HG03135 (cell line): Measurements from ENCODE around the gene CYP19A1.
A peak's percentile ranks its signal among the peaks of the same experiment; 100 is the strongest.
"Not testable (repeated sequence)": the region's sequence is repeated elsewhere in the genome, so short reads cannot be mapped to it uniquely, and the experiment has no call there.

Experiments
- ATAC-seq: cut with Tn5 transposase; IDR thresholded peaks from one replicate; pipeline ENCODE4 v1.9.1; 2021; ENCODE audit warnings: mild to moderate bottlenecking, moderate library complexity; ENCODE audit not compliant: unreplicated experiment

The CYP19A1 gene

DNA sequence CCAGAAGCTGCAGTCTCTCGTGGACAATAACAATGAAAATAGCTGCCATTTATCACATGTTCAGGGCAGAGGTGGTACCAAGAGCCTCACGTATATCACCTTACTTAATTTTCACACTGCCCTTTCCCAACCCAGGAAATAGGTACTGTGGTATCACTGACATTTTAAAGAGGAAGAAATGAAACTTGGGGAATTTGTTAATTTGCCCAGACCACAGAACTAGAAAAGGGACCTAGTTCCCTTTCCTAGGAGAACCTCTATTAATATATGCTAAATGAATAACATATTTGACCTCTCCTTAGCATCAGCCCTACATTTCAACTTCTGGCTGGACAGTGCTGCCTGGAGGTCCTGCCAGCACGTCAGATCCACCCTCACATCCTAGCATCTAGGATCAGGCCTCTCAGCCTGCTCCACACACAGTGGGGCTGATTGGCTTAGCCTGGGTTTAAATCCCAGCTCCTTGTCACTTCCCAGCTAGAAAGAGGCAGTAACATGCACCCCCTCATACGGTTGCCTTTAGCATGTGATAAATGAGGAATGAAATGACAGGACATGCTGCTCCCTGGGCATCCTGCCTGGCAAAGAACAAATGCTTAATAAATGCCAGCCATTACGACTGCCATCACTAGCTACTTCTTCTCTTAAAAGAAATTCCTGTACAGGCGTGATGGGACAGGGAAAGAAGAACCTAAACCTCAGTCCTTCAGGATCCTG lies 148.6 kb downstream of the CYP19A1 start:
- no peak for ATAC-seq

DNA sequence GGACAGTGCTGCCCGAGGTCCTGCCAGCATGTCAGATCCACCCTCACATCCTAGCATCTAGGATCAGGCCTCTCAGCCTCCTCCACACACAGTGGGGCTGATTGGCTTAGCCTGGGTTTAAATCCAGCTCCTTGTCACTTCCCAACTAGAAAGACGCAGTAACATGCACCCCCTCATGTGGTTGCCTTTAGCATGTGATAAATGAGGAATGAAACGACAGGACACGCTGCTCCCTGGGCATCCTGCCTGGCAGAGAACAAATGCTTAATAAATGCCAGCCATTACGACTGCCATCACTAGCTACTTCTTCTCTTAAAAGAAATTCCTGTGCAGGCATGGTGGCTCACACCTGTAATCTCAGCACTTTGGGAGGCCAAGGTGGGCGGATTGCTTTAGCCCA lies 149.6 kb downstream of the CYP19A1 start:
- not testable (repeated sequence) for ATAC-seq

DNA sequence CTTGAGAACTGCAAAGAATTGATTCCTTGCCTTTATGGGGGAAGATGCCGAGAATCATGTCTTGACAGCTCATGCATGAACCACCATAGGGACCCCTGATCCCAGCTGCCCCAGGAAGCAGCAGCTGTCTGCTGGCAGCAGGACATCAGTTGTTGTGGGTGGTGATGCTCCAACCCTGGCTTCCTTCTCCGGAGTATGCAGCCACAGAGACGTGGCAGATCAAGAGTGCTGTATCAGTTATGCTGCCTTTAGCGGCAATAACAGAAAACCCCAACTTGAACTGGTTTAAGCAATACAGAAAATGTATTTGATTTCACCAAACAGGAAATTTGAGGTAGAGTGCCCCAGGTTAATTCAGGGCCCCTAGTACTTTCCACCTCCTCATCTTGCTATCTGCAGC lies 151.5 kb downstream of the CYP19A1 start:
- ATAC-seq = no peak

DNA sequence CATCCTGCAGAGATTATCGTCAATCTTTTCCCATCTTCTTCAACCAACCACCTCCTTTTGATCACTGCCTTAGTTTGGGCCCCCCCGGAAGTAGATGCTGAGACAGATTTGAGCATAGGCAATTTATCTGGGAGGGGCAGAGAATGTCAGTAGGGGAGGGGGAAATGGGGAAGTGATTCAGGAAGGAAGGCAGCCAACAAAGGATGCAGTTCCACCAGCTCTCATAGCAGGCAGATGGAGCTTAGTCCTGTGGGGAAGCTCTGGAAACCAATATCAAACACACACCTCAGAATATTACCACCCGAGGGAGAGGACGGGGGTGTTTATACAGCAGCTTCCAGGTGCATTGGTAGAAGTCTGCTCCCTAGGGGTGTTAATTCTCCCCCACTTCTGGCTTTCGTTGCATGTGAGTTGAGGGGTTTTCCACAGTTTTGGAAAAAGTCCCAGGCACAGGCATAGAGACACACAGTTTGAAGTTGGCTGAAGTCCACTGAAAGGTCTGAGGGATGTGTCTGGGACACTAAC lies 152.2 kb downstream of the CYP19A1 start:
- ATAC-seq = no peak

DNA sequence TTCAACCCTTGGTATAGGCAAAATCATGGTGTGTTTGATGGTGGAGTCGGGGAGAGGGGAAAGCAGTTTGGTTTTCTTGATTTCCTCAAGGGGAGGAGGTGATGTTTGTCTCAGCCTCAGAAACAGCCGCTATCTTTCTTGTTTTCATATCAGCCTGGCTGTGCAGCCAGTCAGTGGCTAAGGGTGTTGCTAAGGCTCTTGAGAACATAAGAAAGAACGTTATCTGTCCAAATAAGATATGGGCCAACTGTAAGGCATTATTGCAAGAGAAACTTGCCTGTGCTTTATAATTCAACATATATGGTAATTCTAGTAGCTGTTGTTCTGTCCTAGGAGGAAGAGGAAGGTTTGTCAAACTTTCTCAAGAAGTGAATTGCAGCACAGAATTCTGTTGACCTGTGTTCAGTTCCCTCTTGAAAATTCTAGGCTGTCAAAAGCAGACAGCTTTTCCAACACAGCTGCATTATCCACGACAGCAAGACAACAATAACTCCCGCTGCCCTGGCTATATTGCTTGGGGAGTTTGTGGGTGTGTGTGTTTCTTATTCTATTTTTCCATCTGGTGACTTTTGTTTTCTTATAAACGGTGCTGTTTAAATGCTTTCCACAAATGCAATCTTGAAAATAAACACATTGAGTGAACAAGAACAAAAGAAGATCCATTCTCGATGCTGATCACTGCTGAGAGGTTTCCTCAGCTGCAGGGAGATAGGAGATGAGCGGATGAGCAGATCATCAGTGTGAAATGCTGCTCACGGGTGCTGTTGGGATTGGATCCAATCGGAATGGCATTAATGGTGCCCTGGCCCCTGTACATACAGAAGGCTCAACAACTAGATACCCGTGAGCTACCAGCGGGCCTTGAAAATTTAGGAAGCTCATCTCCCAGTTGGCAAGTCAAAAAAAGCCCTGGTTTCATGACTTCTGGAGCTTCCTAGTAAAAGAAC lies 152.9 kb downstream of the CYP19A1 start:
- no peak for ATAC-seq

- no peak for ATAC-seq
Measured at GRCh38 chr15:51184627-51185026, 153.8 kb downstream of the CYP19A1 start.

DNA sequence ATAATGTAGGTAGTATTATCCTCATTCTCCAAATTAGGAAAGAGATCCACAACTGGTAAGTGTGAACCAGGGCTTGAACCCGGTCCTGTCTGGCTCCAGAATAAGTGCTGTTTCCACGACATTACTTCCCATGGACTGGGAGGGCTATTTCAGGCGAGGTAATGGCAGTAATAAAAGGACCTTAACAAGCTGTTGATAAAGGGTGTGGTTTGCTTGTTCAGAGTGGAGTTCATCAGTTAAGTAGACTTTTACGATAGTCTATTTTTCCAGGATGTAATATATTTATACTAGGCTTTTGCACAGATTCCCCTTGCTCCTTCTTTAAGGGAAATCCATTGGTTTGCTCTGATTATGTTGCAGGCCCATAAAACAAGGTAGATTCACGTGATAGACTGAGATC lies 155.3 kb downstream of the CYP19A1 start:
- no peak for ATAC-seq

- no peak for ATAC-seq
Measured at GRCh38 chr15:51181905-51182304, 156.5 kb downstream of the CYP19A1 start.

GRCh38 chr15:51181221-51181620 lies 157.2 kb downstream of the CYP19A1 start:
- ATAC-seq = no peak

DNA sequence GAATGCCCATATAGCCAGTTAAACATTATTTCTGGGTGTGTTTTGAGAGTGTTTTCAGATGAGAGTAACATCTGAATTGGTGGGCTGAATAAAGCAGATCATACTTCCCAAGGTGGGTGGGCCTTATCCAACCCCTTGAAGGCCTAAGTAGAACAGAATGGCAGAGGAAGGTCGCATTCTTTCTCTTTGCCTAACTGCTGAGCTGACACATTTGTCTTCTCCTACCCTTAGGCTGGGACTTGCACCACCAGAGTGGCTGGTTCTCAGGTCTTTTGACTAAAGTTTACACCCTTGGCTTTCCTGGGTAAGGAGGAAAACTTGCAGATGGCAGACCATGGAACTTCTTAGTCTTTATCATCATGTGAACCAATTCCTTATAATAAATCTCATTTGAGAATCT lies 157.9 kb downstream of the CYP19A1 start:
- no peak for ATAC-seq

- no peak for ATAC-seq
Measured at GRCh38 chr15:51180011-51180410, 158.4 kb downstream of the CYP19A1 start.

DNA sequence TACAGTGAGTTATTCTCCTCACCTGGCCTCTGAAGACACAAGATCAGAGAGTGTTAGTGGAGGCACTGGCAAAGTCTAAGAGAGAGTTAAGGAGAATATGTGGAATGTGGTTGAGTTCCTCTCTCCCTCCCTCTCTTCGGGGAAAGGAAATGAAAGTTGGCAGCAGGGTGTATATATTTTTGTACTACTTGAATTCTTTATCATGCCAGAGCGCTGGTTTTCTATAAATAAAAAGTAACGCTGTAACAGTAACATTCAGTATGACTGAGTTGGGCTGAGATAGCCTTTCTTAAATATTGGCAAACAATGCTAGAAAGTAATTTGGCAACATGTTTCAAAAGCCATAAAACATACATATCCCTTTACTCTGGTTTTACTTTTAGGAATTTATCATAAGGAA lies 166.2 kb downstream of the CYP19A1 start:
- ATAC-seq = no peak

GRCh38 chr15:51171634-51171932 lies 166.8 kb downstream of the CYP19A1 start:
- ATAC-seq = no peak

DNA sequence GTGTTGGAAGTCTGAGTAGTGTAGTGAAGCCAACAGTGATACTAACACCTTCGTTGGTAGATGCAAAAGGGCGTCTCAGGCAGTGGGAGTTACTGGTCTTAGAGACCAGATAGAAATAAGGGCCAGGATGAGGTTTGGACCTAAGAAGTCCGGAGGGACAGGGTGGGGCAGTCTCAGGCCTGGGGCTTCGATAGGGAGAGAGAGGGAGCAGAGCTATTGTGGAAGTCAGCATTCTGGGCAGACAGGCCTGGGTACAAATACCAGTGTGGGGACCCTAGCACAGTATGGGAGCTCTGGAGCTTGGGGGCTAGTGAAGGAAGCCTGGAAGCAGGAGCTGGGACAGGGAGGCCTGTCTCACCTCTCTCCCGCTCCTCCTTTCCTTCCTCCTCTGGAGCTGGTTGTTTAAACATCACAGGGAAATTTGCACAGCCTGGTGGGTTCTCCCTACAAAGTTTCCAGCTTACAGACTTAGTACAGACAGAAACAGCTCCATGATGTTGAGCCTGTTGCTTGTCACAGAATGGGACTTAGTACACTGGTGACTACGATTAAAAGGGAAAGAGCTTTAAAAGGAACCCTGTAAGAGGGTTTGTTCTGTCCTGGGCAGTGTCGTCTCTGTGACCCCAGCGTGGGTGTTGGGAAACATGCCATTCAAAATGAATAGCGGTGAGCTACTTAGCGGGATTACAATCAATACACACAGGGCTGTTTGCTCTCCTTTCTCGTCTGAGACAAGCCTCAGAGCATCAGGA lies 167.3 kb downstream of the CYP19A1 start:
- ATAC-seq = no peak

DNA sequence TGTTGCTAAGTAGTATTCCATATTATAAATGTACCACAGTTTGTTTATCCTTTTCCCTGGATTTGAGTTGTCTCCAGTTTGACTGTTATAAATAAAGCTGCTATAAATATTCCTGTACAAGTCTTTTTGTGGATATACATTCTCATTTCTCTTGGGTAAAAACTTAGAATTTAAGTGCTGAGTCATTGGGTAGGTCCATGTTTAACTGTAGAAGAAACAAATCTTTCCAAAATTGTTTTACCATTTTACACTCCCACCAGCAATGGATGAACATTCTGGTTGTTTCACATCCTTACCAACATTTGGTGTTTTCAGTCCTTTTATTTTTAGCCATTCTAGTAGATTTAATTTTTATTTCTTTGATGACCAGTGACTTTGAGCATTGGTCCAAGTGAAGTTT lies 169.7 kb downstream of the CYP19A1 start:
- ATAC-seq = no peak

DNA sequence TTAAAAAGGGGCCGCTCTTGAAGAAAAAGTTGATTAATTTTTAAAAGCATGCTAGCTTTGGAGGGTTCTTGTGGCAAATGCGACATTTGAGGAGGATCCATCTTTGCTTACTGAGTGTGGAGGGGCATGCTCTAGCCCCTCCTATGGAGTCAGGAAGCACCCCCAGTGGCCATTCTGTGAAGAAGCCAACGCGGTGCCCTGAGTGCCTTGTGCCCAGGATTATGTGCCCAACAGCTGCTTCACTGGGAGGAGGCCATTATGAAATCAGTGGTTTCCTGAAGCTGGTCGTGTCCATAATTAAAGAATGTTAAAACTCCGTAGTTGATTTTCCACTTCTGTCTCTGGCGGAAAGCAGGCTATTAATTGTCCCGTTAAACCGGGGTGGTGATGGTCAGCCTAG lies 174.6 kb downstream of the CYP19A1 start:
- ATAC-seq = no peak

- ATAC-seq = peak; percentile 82
Measured at GRCh38 chr15:51162865-51163762, 175.3 kb downstream of the CYP19A1 start.

- no peak for ATAC-seq
Measured at GRCh38 chr15:51161491-51162220, 176.7 kb downstream of the CYP19A1 start.

DNA sequence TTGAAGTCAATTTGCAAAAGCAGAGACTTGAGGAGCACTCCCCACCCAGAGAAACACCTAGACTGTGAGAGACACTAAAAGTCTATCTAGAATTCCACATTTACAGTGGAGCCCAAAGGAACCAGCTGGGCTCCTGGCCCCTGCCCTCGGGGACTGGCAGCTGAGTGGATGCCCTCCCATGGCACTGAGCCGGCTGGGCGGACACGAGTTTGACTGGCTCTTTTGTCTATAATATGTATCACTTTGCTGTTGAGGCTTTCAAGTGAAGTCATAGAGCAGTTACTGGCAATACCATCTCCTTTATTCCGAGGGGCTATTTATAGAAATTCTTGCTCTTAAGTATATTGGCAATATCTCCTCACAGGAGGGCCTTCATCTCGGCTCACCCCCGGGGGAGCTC lies 177.9 kb downstream of the CYP19A1 start:
- ATAC-seq = no peak
